ENCODE results near the gene FAM47B.

- TF ChIP-seq CBFB (CRISPR knock-in tag; IDR thresholded peaks at IDR 0.05; ENCODE audit: low read depth) (no peak), NFYB (CRISPR knock-in tag; conservative IDR thresholded peaks at IDR 0.05; ENCODE audit: low read depth) (no peak), STAT6 (CRISPR knock-in tag; conservative IDR thresholded peaks at IDR 0.05; ENCODE audit: low read depth) (no peak), CTCF (IDR thresholded peaks at IDR 0.05) (no peak), FOXJ3 (CRISPR knock-in tag; IDR thresholded peaks at IDR 0.05; ENCODE audit: borderline replicate concordance) (no peak), ATF3 (CRISPR knock-in tag; conservative IDR thresholded peaks at IDR 0.05) (no peak), ZNF138 (CRISPR knock-in tag; conservative IDR thresholded peaks at IDR 0.05) (no peak), FOXP4 (CRISPR knock-in tag; IDR thresholded peaks at IDR 0.05) (no peak), ESRRA (CRISPR knock-in tag; IDR thresholded peaks at IDR 0.05; ENCODE audit: borderline replicate concordance) (no peak), RELA (CRISPR knock-in tag; IDR thresholded peaks at IDR 0.05; ENCODE audit: borderline replicate concordance) (no peak), PRDM15 (CRISPR knock-in tag; IDR thresholded peaks at IDR 0.05) (no peak), NR1H2 (CRISPR knock-in tag; IDR thresholded peaks at IDR 0.05) (no peak), ZBTB21 (CRISPR knock-in tag; IDR thresholded peaks at IDR 0.05; ENCODE audit: borderline replicate concordance) (no peak), TEAD4 (CRISPR knock-in tag; IDR thresholded peaks at IDR 0.05) (no peak)
These were observed 19.1 kb downstream of the FAM47B start for GRCh38 chrX:34961662-34962061.

All from WTC11 (cell line).